ENCODE results near the gene ELANE.

ELANE gene

DNA sequence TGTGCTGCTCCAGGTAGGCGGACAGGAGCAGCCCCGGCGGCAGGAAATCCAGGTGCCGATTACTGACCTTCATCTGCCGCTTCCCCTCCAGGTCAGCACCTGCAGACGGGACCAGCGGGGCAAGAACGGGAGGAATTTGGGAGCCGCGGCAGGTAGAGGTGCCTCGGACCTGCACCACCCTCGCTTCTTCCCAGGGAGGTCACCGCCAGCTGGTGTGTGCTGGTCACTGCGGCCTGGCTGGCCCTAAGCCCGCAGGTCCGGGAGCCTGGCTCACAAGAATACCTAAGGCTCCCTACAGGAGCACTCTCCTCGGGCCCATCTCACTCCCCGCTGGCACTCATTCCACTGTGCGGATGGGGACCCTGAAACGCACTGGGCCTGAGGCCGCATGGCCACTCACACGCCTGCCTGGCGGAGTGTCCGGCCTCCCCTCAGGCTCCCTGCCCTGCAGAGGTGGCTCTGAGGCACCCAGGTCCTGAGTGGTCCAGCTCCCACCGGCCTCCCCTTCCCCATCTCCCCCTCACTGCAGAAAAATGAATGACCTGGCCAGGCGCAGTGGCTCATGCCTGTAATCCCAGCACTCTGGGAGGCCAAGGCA, 45.4 kb downstream of the ELANE start:
- no peak for DNase-seq (ENCODE audit: low read depth in 3 of 3)

DNA sequence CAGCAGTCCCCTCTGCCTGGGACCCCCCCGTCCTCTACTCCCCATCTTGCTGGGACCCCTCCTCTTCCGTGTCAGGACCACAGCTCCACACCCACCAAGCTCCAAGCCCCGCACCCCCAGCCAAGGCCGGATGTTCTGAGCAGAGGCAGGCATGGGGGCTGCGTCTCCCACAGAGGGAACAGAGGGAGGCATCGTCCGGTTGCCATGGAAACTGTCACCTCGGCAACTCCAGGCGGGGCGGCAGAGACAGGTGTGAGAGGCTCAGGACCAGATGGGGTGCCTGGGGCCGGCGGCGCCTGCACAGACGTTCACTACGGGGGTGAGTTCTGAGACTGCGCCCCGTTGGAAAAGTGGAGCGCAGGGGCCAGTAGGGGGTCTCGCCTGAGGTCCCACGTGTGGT, 46.6 kb downstream of the ELANE start:
- DNase-seq (ENCODE audit: low read depth in 3 of 3): no peak

DNA sequence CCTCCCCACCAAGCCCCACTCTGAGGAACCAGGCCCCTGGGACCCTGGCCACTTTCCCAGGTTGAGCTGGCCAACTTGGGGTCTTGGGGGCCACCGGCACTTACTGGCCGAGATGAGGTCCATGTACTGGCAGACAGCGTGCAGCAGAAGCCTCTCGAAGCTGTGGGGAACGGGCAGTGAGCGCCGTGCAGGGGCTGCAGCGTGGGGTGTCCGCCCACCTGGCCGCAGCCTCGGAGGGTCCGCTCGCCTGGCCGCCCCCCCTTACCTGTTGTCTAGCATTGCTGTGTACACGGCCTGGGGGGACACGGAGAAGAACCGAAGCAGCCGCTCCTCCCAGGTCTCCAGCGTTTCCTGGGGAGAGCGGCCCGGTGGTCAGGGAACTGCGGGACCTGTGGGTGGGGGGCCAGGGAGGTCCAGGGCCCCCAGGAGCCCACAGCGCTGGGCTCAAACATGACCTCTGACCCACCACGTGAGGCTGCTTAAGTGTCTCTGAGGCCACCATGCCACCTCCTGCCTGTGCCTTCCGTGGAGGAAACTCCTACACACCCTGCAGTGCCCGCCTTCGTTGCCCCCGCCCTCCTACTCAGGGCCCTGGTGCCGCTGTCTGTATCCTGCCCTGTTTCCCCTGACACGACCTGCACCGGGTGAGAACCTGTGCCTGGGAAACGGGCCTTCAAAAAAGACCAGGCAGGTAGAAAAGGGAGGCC, 47.4 kb downstream of the ELANE start:
- DNase-seq (ENCODE audit: low read depth in 3 of 3): no peak

DNA sequence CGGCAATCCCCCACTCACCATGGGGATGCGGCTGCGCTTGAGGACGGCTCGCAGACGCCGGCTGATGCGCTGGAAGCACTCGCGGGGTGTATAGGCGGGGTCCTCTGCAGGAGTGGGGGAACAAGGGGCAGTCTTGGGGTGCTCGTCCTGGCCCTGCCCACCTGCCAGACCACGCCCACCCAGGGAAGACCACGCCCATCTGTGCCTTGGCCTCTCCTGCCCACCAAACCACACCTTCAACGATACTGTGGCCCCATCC, 47.9 kb downstream of the ELANE start:
- no peak for DNase-seq (ENCODE audit: low read depth in 3 of 3)

DNA sequence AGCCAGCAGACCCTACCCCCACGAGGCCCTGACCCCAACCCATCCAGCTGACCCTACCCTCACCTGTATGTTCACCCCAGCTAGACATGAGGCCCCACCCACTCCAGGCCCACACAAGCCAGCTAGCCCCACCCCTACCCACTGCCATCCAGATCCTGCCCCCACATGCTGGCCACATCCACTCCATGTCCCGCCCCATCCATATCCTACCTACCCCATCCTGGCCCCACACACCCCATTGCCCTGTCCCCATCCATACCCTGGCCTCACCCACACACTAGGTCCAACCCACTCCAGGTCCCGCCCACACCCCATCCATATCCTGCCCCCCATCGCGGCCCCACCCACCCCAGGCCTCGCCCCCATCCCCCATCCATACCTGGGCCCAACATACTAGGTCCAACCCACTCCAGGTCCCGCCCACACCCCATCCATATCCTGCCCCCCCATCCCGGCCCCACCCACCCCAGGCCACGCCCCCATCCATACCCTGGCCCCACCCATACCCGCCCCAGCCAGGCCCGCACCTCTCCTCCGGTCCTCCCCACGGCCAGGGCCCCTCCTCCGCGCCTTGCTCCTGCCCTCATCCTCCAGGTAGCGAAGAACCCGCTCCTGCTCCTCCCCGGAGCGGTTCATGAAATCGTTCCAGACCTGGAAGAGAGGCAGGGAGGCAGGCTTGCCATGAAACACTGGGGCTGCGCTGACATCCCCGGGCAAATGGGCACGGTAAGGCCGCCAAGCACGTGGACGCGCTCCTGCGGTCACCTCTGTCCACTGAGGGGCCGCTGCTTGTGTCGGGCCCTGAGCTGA, 48.4 kb downstream of the ELANE start:
- DNase-seq (ENCODE audit: low read depth in 3 of 3): no peak

DNA sequence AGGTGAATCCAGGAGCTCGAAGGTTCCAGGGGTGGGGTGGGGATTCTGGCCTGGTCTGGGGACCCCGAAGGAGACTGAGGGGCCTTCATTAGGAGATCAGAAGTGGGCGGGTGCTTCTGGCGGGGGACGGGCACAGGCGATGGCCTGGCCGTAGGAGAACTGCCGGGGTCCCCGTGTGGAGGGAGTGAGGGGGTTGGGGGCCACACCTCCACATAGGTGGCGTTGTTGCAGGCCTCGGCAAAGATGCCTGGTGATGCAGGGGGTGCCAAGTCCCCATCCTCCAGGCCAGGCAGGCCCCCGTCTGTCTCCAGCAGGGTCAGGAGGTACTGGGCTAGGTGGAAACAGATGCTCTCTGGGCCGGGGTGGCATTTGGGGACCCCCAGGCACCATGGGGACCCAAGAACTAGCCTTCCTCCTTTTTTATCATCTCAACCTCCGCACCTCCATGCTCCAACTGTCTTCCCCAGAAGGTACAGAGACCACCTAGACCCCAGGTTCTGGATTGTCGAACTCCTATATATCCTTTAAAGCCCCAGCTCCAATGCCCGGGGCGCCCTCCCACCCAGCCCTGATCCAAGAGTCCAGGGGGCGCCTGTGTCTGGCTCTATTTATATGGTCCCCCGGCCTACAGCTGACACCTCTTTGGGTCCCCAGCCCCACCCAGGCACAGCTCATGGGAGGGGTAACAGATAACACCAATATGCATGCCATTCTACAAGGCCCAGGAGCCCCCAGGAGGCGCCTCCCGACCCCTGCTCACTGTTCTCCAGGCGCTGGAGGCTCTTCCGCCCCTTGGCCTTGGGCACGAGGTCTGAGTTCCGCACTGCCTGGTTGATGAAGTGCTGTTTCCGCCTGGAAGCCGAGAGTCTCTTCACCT, 49.4 kb downstream of the ELANE start:
- no peak for DNase-seq (ENCODE audit: low read depth in 3 of 3)

DNA sequence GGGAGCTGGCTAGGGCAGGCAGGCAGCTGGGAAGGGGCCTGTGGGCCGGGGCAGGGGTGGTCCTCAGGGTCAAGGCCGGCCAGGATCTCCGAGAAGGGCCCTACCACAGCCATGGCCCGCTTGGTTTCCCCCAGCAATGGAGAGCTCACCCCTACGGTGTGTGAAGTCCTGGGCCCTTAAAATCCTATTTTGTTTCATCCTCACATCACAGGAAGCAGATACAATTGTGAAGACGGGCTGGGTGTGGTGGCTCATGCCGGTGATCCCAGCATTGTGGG, 49.9 kb downstream of the ELANE start:
- no peak for DNase-seq (ENCODE audit: low read depth in 3 of 3)

DNA sequence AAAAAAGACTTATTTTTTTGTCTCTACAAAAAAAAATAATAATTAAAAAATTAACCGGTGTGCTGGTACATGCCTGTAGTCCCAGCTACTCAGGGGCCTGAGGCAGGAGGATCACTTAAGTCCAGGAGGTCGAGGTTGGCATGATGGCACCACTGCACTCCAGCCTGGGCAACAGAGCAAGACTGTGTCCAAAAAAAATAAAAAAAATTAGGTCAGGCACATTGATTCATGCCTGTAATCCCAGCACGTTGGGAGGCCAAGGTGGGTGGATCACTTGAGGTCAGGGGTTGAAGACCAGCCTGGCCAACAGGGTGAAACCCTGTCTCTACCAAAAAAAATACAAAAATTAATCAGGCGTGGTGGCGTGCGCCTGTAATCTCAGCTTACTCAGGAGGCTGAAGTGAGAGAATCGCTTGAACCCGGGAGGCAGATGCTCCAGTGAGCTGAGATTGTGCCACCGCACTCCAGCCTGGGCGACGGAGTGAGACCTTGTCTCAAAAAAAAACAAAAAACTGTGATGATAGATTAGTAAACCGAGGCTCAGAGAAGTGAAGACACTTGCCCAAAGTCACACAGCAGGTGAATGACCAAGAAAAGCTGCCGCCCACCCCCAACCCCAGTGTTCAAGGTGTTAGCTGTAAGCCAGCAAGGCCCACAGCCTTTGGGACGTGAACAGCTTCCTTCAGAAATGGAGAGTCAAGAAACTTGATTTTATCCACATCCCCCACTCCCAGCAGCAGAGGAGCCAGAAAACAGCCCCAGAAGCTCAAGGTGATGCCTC, 50.5 kb downstream of the ELANE start:
- no peak for DNase-seq (ENCODE audit: low read depth in 3 of 3)

DNA sequence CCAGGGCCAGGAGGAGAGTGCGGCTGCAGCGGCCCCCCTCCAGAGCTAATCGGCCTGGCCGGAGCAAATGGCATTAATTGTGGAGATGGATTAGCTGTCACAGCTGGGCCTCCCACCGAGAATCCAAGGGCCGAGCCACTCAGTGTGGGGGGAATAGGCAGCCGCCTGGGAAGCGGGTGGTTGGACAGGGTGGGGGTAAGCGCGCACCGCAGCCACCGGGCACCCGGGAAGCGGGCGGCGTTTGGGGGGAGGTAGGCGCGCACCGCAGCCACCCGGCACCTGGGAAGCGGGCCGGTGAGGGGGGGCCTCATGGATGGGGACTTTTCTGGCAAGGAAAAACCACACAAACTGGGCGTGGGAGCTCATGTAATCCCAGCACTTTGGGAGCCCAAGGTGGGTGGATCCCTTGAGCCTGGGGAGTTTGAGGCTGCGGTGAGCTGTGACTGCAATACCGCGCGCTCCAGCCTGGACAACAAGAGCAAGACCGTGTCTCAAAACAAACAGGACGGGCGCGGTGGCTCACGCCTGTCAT, 51.2 kb downstream of the ELANE start:
- DNase-seq (ENCODE audit: low read depth in 3 of 3): no peak

DNA sequence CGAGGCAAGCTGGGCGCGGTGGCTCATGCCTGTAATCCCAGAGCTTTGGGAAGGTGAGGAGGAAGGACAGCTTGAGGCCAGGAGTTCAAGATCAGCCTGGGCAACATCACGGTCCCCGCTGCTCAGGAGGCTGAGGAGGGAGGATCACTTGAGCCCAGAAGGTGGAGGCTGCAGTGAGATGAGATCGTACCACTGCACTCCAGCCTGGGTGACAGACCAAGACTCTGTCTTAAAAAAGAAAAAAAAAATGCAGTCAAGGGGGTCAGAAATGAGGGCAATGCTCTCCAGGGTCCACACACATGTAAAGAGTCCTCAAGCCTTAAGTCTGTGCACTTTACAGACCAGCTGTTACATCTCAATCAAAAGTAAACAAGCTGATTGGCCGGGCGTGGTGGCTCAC, 52.4 kb downstream of the ELANE start:
- no peak for DNase-seq (ENCODE audit: low read depth in 3 of 3)

Data from stimulated activated CD4-positive, alpha-beta T cell treated with anti-CD3 and anti-CD28 coated beads, TNF-alpha, amount 100 ng/mL, for 24 hours (primary cell).